Activated CD4-positive, alpha-beta T cell treated with anti-CD3 and anti-CD28 coated beads for 36 hours (primary cell): Measurements from ENCODE around the gene RUNX2. TPM values are rescaled to one million over a fixed set of nuclear protein-coding genes. Genes with fewer than 3 reads are reported as not detected.
A peak's percentile ranks its signal among the peaks of the same experiment; 100 is the strongest.

Source experiments
- ATAC-seq: fragments of 200-7000 bp; cut with Tn5 transposase; one replicate; pipeline ENCODE4 v1.10.0; 2021; ENCODE audit warnings: mild to moderate bottlenecking, moderate library complexity
- CTCF ChIA-PET: fragments of 350-600 bp; sonication (Branson Sonifier 250); formaldehyde crosslinking; loops from one replicate; lab custom pipeline; 2021; ENCODE audit warnings: antibody characterized with exemption; lab: Charles Lee
- POLR2A ChIA-PET: fragments of 350-600 bp; sonication (Branson Sonifier 250); formaldehyde crosslinking; loops from one replicate; lab custom pipeline; 2021; ENCODE audit warnings: antibody characterized with exemption, inconsistent platforms; lab: Charles Lee
- DNase-seq: peaks from one replicate; pipeline ENCODE4 v3.0.0-alpha.2; 2020
- H3K27ac Mint-ChIP-seq: one replicate; pipeline ENCODE4 v1.8.0; 2021; ENCODE audit warnings: mixed read lengths
- H3K27me3 Mint-ChIP-seq: one replicate; pipeline ENCODE4 v1.8.0; 2021; ENCODE audit warnings: mixed read lengths
- H3K36me3 Mint-ChIP-seq: one replicate; pipeline ENCODE4 v1.8.0; 2021; ENCODE audit warnings: low read depth, mixed read lengths
- H3K4me1 Mint-ChIP-seq: one replicate; pipeline ENCODE4 v1.8.0; 2021; ENCODE audit warnings: mixed read lengths
- H3K4me3 Mint-ChIP-seq: one replicate; pipeline ENCODE4 v1.8.0; 2021; ENCODE audit warnings: mild to moderate bottlenecking, moderate library complexity, mixed read lengths
- H3K9me3 Mint-ChIP-seq: one replicate; pipeline ENCODE4 v1.8.0; 2021; ENCODE audit warnings: low read depth, mixed read lengths
- intact Hi-C, 2 experiments: fragments of 100-400 bp; cut with DNase I in 1 of 2; cut with micrococcal nuclease in 1 of 2; formaldehyde crosslinking; loops; one replicate each; pipeline versions ENCODE4 v1.14.2 to v1.15.1; 2022 to 2024; cut with DNase I, micrococcal nuclease
- total RNA-seq, 2 experiments: library from RNA; stranded (reverse); gene quantifications; one replicate each; pipeline ENCODE4 v1.2.3, GENCODE V29; 2021

RUNX2 gene
- total RNA-seq, 2 experiments from 2014 or later = 14.6 to 18.1 TPM

DNA sequence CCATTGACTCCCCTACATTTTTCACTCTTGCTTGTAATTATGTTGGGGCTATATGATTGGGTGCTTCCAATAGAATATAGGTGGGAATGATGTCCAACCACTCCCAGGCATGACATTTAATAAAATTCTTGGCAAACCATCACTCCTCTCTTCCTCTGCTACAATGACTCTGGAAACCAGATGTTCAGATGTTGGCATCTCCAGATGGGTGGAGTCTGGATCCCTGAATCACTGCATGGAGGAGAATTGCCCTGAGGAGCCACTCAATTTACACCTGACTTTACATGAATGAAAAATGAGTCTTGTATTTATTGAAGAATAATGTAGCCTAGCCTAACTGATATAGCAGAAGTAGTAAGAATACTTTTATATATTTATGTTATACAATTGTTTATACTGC, 356.3 kb downstream of the RUNX2 start:
- CTCF ChIA-PET = no interaction called here
- intact Hi-C loops = no loop called here
- Mint-ChIP-seq H3K4me1 (peaks cover 12% of the 10 kb centered on the region), H3K27me3 (peaks cover 2% of the 10 kb centered on the region), H3K27ac (no peak overlapping the region), H3K36me3 (peaks cover 3% of the 10 kb centered on the region), H3K4me3 (no peak overlapping the region), H3K9me3 (peaks cover 22% of the 10 kb centered on the region)
- no peak for DNase-seq
- no peak for ATAC-seq
- POLR2A ChIA-PET = no interaction called here

DNA sequence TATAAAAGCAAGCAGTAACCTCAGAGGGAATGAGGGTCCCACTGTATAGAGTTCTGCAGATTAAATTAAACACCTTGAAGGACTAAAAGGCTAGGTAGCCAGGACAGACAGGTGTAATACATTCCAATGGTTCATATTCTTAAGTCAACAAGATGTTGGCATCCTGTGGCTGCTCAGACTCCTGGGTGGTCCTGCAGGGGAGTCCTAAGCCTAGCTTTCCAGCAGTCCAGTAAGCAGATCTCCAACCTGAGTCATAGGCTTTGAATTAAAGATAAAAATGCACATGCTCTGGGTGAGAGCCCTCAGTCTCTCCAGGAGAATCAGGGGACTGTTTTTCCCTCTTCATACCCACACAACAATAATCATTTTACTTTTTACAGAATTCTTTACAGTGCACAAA, 356.9 kb downstream of the RUNX2 start:
- DNase-seq = no peak
- Mint-ChIP-seq H3K4me1 (peaks cover 10% of the 10 kb centered on the region), H3K4me3 (no peak overlapping the region), H3K27ac (no peak overlapping the region), H3K27me3 (peaks cover 2% of the 10 kb centered on the region), H3K36me3 (peaks cover 3% of the 10 kb centered on the region), H3K9me3 (peaks cover 16% of the 10 kb centered on the region)
- POLR2A ChIA-PET = no interaction called here
- intact Hi-C loops = no loop called here
- ATAC-seq = no peak
- CTCF ChIA-PET = no interaction called here

DNA sequence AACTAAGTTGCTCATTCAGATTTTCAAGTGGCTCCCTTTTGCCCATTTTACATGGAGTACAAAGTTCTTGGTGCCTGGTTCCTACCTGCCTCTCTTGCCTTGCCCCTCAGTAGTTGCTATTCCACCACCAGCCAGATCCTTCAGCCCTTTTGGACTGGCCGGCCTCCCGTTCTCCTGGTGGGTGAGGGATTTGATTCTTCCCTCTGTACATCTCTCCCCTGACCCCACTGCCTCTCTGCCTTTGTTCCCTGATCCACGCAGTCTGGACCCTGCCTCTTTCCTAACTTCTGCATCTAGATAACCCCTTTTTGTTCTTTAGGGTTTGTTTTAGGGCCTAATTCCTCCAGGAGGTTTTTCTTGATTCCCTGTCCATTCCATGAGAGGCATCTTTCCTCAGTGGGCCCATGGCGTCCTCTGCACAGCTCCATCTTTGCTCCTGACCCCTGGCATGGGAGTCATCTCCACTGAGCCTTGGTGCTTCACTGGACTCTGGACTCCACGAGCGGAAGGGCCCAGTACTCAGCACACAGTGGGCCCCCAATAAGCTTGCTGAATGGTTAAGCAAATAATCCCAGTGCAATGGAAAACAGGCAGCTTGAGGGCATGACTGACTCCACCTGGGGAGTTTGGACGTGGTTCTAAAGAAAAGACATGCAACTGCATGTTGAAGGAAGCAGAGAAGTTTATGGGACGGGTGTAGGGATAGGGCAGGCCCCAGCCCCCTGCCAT, 358.9 kb downstream of the RUNX2 start:
- POLR2A ChIA-PET = interaction anchor here (1.0 kb wide), 1 partner anchor 11 kb away, joined by 4 read pairs; no protein-coding TSS in a partner anchor
- no peaks in the 10 kb centered on the region for H3K36me3 Mint-ChIP-seq
- ATAC-seq (no peak), DNase-seq (no peak)
- CTCF ChIA-PET = no interaction called here
- no peak overlapping the region for H3K4me3 Mint-ChIP-seq
- intact Hi-C loops = no loop called here
- peaks cover 5% of the 10 kb centered on the region for H3K4me1 Mint-ChIP-seq
- H3K9me3 Mint-ChIP-seq = peaks cover 7% of the 10 kb centered on the region
- H3K27me3 Mint-ChIP-seq = peaks cover 2% of the 10 kb centered on the region
- no peak overlapping the region for H3K27ac Mint-ChIP-seq

DNA sequence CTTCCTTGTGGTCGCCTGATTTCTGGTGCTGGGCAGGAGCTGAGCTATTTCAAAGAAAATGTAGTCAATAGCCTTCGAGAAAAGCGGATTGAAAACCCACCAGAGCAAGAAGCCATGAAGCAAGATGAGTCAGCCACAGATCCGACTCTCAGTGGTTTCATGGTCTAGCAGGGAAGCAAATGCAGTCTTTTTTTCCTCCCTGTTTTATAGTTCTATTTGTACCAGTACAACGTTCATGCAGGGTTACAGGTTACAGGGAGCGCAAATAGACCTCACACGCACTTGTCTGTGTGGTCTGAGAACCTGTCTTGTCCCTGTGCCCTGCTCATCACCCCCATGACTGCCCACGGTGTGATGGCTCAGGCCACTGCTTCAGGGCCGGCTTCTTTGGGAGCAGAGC, 359.4 kb downstream of the RUNX2 start:
- ChIA-PET CTCF (no interaction called here), POLR2A (interaction anchor here (1.0 kb wide), 1 partner anchor 11 kb away, joined by 4 read pairs; no protein-coding TSS in a partner anchor)
- no peak overlapping the region for H3K4me3 Mint-ChIP-seq
- DNase-seq (no peak), ATAC-seq (peak; percentile 30)
- H3K27ac Mint-ChIP-seq = no peak overlapping the region
- peaks cover 2% of the 10 kb centered on the region for H3K27me3 Mint-ChIP-seq
- H3K4me1 Mint-ChIP-seq = no peaks in the 10 kb centered on the region
- H3K9me3 Mint-ChIP-seq = peaks cover 2% of the 10 kb centered on the region
- intact Hi-C loops = no loop called here
- H3K36me3 Mint-ChIP-seq = no peaks in the 10 kb centered on the region

DNA sequence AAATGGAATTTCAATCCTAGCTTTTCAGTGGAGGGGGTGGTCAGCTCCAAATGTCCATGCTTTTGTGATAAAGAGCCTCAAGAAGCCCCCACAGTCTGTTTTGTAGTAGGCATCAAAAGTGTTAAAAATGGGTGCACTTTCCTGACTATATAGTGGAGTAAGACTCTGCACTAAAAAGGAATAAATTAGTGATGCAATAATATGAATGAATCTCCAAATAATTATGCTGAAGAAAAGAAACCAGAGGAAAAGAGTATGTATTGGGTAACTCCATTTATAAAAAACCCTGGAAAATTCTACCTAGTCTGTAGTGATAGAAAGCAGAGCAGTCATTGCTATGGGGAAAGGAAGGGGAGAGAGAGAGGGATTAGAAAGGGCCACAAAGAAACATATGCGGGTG, 360.1 kb downstream of the RUNX2 start:
- CTCF ChIA-PET = no interaction called here
- Mint-ChIP-seq H3K9me3 (peaks cover 2% of the 10 kb centered on the region), H3K4me1 (no peaks in the 10 kb centered on the region), H3K27ac (no peak overlapping the region), H3K36me3 (no peaks in the 10 kb centered on the region), H3K4me3 (no peak overlapping the region), H3K27me3 (peaks cover 2% of the 10 kb centered on the region)
- DNase-seq = no peak
- intact Hi-C loops = no loop called here
- no peak for ATAC-seq
- POLR2A ChIA-PET = no interaction called here

DNA sequence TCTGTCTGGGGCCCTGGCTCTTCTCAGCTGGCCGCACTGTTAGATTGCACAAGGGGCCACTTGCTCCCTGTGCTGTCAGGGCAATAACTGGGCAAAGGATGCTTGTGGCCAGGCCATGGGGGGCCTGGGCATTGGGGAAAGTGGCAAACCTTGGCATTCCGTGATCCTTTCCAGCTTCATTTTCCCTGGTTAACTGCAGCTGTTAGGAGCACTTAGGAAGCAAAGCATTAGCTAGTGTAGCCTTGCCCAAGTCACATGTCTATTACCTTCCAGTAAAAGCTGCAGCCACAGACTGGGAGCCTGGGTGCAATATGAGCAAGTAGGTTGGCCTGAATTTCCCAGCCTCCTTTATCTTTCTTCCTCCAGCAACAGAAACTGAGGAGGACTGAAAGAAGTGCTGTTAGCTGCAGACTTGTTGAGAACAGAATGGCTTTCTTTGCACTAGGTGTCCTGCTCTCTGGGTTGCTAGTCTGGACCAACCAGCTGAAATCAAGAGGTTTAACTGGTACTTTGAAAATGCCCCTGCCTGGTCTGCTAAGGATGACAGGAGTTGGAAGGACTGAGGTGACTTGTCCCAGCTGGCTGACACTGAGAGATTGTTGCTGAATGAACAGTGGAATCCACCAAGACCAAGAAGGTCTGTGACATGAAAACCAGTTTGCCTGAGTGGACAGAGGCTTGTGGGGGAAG, 361.9 kb downstream of the RUNX2 start:
- intact Hi-C loops = no loop called here
- no peak for DNase-seq
- H3K4me1 Mint-ChIP-seq = no peaks in the 10 kb centered on the region
- no peaks in the 10 kb centered on the region for H3K9me3 Mint-ChIP-seq
- H3K27ac Mint-ChIP-seq = no peak overlapping the region
- ChIA-PET POLR2A (no interaction called here), CTCF (interaction anchor here (0.6 kb wide), 1 partner anchor 25 kb away, joined by 3 read pairs; no protein-coding TSS in a partner anchor)
- no peak for ATAC-seq
- no peaks in the 10 kb centered on the region for H3K36me3 Mint-ChIP-seq
- peaks cover 2% of the 10 kb centered on the region for H3K27me3 Mint-ChIP-seq
- no peak overlapping the region for H3K4me3 Mint-ChIP-seq

DNA sequence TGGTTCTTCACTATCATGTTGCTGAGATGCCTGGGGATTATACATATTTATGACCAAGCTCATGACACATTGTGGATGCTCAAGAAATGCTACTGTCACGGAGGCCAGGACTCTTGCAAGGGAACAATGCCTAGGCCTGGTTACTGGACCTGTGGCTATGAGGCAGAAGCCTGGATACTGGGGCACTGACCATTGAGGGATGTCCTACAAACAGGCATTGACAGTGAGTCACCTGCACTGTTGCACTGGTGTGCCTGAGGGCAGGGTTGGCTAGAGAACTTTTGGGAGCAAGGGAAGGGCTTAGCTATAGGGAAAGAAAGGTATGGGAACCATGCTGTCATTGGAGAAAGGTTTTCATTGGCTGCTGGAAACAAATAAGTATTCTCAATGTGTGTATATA, 362.7 kb downstream of the RUNX2 start:
- ChIA-PET CTCF (interaction anchor here (0.6 kb wide), 1 partner anchor 26 kb away, joined by 3 read pairs; no protein-coding TSS in a partner anchor), POLR2A (no interaction called here)
- intact Hi-C loops = no loop called here
- Mint-ChIP-seq H3K4me3 (no peak overlapping the region), H3K9me3 (no peaks in the 10 kb centered on the region), H3K27me3 (peaks cover 2% of the 10 kb centered on the region), H3K4me1 (no peaks in the 10 kb centered on the region), H3K36me3 (no peaks in the 10 kb centered on the region), H3K27ac (no peak overlapping the region)
- ATAC-seq = no peak
- DNase-seq = no peak

DNA sequence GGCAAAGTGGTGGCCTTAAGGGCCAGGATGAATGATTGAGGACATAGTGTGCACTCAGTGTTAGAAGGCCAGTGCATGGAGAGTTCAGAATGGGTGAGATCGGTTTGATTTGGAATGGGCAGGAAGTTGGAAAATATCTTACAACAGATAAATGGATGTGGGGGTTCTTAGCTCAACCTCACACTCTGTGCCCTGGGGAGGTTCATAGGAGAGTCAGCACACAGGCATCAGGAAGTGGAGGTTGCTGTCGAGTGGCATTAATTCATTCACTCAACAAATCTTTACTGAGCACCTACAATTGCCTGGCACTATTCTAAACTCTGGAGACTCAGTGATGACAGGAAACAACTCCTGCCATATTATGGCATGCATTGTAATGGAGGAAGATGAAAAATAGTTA, 363.3 kb downstream of the RUNX2 start:
- H3K4me3 Mint-ChIP-seq = no peak overlapping the region
- CTCF ChIA-PET = no interaction called here
- POLR2A ChIA-PET = no interaction called here
- DNase-seq (no peak), ATAC-seq (no peak)
- H3K36me3 Mint-ChIP-seq = no peaks in the 10 kb centered on the region
- intact Hi-C loops = no loop called here
- no peaks in the 10 kb centered on the region for H3K9me3 Mint-ChIP-seq
- H3K27ac Mint-ChIP-seq = no peak overlapping the region
- H3K4me1 Mint-ChIP-seq = no peaks in the 10 kb centered on the region
- H3K27me3 Mint-ChIP-seq = no peaks in the 10 kb centered on the region

DNA sequence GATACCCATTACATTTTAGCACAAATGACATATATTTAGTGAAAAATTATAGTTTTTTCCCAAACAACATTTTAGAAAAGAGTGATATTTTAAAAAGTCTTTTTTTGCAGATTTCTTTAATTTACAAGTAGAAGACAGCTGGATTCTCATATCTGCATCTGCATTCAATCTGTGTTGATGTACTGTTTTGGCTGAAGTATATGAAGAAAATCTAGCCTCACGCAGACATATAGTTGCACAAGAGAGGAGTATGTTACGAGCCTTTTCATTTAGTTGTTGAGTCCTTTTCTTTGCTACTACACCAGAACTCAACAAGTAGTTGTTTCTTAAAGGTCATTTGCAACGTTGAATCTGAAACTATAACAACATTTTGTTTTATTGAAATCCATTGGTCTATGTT, 363.9 kb downstream of the RUNX2 start:
- CTCF ChIA-PET = interaction anchor here (1.2 kb wide), 1 partner anchor 14 kb away, joined by 3 read pairs; no protein-coding TSS in a partner anchor
- H3K27me3 Mint-ChIP-seq = no peaks in the 10 kb centered on the region
- no peak overlapping the region for H3K27ac Mint-ChIP-seq
- intact Hi-C loops = no loop called here
- no peaks in the 10 kb centered on the region for H3K4me1 Mint-ChIP-seq
- no peaks in the 10 kb centered on the region for H3K36me3 Mint-ChIP-seq
- POLR2A ChIA-PET = no interaction called here
- DNase-seq (no peak), ATAC-seq (no peak)
- no peaks in the 10 kb centered on the region for H3K9me3 Mint-ChIP-seq
- no peak overlapping the region for H3K4me3 Mint-ChIP-seq

DNA sequence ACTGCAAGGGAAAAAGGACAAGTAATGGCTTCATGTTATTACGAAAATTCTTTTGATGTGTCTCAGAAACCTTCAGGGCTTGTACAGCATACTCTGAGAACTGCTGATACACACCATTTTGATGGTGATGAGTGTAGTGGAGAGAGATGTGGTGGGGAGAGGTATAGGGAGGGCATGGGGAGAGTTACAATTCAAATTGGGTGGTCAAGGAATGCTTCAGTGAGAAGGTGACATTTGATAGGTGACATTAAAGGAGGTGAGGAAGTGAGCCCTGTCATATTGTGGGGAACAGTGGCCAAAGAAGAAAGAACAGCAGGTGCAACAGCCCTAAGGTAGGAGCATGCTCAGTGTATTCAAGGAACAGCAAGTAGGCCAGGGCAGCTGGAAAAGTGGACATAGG, 368.6 kb downstream of the RUNX2 start:
- DNase-seq (no peak), ATAC-seq (no peak)
- ChIA-PET POLR2A (no interaction called here), CTCF (interaction anchor here (0.5 kb wide), 1 partner anchor 850 kb away, joined by 3 read pairs; no protein-coding TSS in a partner anchor)
- no peak overlapping the region for H3K27ac Mint-ChIP-seq
- H3K9me3 Mint-ChIP-seq = no peaks in the 10 kb centered on the region
- H3K4me3 Mint-ChIP-seq = no peak overlapping the region
- no peaks in the 10 kb centered on the region for H3K4me1 Mint-ChIP-seq
- intact Hi-C loops = no loop called here
- H3K36me3 Mint-ChIP-seq = no peaks in the 10 kb centered on the region
- no peaks in the 10 kb centered on the region for H3K27me3 Mint-ChIP-seq

DNA sequence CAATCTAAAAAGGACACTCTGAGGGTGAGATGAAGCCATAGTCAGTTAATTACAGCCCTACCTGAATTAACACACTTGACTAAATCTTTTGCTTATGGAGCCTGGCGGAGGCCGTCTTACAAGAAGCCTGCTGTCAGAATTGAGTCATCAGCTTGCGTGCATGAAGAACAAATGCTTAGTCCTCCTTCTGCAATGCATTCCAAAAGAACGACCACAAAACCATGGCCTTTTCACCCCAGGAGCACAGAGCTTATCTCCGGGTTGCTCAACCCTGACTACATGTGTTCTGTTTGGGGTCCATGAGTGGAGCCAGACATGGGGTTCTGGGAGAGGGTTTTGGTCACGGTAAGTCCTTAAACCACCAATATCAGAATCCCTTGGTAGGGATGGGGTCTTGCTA, 369.5 kb downstream of the RUNX2 start:
- Mint-ChIP-seq H3K27ac (no peak overlapping the region), H3K4me1 (peaks cover 2% of the 10 kb centered on the region), H3K36me3 (no peaks in the 10 kb centered on the region), H3K9me3 (no peaks in the 10 kb centered on the region), H3K27me3 (no peaks in the 10 kb centered on the region), H3K4me3 (no peak overlapping the region)
- DNase-seq (no peak), ATAC-seq (no peak)
- ChIA-PET POLR2A (interaction anchor here (0.7 to 1.1 kb wide), 2 partner anchors 10 to 268 kb away, joined by 3 to 4 read pairs; no protein-coding TSS in a partner anchor), CTCF (interaction anchor here (0.5 kb wide), 1 partner anchor 851 kb away, joined by 3 read pairs; no protein-coding TSS in a partner anchor)
- intact Hi-C loops = no loop called here
